HepG2 (cell line): ENCODE results near the gene IGFALS. TPM values are rescaled to one million over a fixed set of nuclear protein-coding genes. Genes with fewer than 3 reads are reported as not detected.
A peak's percentile ranks its signal among the peaks of the same experiment; 100 is the strongest.

Experiments
- ATAD3A ChIP-seq: sonication (generic); formaldehyde crosslinking; IDR thresholded peaks from 2 replicates; pipeline ENCODE4 v1.4.0; 2020; ENCODE audit warnings: missing genetic modification reagents
- BRD4 ChIP-seq: sonication (generic); formaldehyde crosslinking; IDR thresholded peaks from 2 replicates; pipeline ENCODE4 v1.4.0; 2020; ENCODE audit warnings: missing genetic modification reagents
- ELF1 ChIP-seq: sonication (generic); formaldehyde crosslinking; IDR thresholded peaks from 2 replicates; pipeline ENCODE4 v1.4.0; 2020; ENCODE audit warnings: missing genetic modification reagents
- FOXP1 ChIP-seq, 2 experiments: fragments of 450-650 bp in 1 of 2; IDR thresholded peaks; 2 replicates each; pipeline ENCODE4 v1.6.1; 2017 to 2018; ENCODE audit warnings: antibody characterized with exemption in 1 of 2
- HOXA3 ChIP-seq: sonication (generic); formaldehyde crosslinking; IDR thresholded peaks from 2 replicates; pipeline ENCODE4 v1.5.0; 2020; ENCODE audit warnings: missing genetic modification reagents
- KAT7 ChIP-seq: IDR thresholded peaks from 2 replicates; pipeline ENCODE4 v1.6.1; 2018; ENCODE audit warnings: borderline replicate concordance, missing compliant biosample characterization
- KDM4B ChIP-seq: sonication (generic); formaldehyde crosslinking; IDR thresholded peaks from 2 replicates; pipeline ENCODE4 v1.4.0; 2020; ENCODE audit warnings: missing genetic modification reagents
- ONECUT2 ChIP-seq: sonication (generic); formaldehyde crosslinking; IDR thresholded peaks from 2 replicates; pipeline ENCODE4 v1.4.0; 2020; ENCODE audit warnings: missing genetic modification reagents
- PITX1 ChIP-seq: sonication (generic); formaldehyde crosslinking; IDR thresholded peaks from 2 replicates; pipeline ENCODE4 v1.5.1; 2020; ENCODE audit warnings: mild to moderate bottlenecking, missing genetic modification reagents
- POLR2G ChIP-seq: fragments of 200-400 bp; formaldehyde crosslinking; IDR thresholded peaks from 2 replicates; pipeline ENCODE4 v1.6.1; 2018; ENCODE audit warnings: mild to moderate bottlenecking, low read depth, low read length, moderate library complexity
- RAD21 ChIP-seq: fragments of 450-650 bp; formaldehyde crosslinking; IDR thresholded peaks from 2 replicates; pipeline ENCODE4 v1.5.0; 2020; ENCODE audit warnings: mild to moderate bottlenecking
- SAP130 ChIP-seq: IDR thresholded peaks from 2 replicates; pipeline ENCODE4 v1.6.1; 2016; ENCODE audit warnings: low read depth
- SCMH1 ChIP-seq: sonication (generic); formaldehyde crosslinking; IDR thresholded peaks from 2 replicates; pipeline ENCODE4 v1.9.0; 2021; ENCODE audit warnings: missing genetic modification reagents, mild to moderate bottlenecking, borderline replicate concordance
- SIX4 ChIP-seq: sonication (generic); formaldehyde crosslinking; IDR thresholded peaks from 2 replicates; pipeline ENCODE4 v1.4.0; 2020; ENCODE audit warnings: missing genetic modification reagents
- TCF7L2 ChIP-seq: IDR thresholded peaks from 2 replicates; pipeline ENCODE4 v1.6.1; 2011; ENCODE audit warnings: mild to moderate bottlenecking, low read depth, low read length, moderate library complexity
- YEATS2 ChIP-seq: sonication (generic); formaldehyde crosslinking; IDR thresholded peaks from 2 replicates; pipeline ENCODE4 v1.4.0; 2020; ENCODE audit warnings: missing genetic modification reagents, borderline replicate concordance
- ZC3H4 ChIP-seq: sonication (generic); formaldehyde crosslinking; IDR thresholded peaks from 2 replicates; pipeline ENCODE4 v1.4.0; 2020; ENCODE audit warnings: missing genetic modification reagents, borderline replicate concordance
- ZFYVE20 ChIP-seq: sonication (generic); formaldehyde crosslinking; IDR thresholded peaks from 2 replicates; pipeline ENCODE4 v1.8.0; 2023; ENCODE audit warnings: low read depth, mild to moderate bottlenecking, moderate library complexity, missing genetic modification reagents, borderline replicate concordance
- ZNF12 ChIP-seq: sonication (generic); formaldehyde crosslinking; IDR thresholded peaks from 2 replicates; pipeline ENCODE4 v1.5.0; 2020; ENCODE audit warnings: missing genetic modification reagents
- ZNF234 ChIP-seq: sonication (generic); formaldehyde crosslinking; conservative IDR thresholded peaks from 2 replicates; pipeline ENCODE4 v1.5.1; 2020; ENCODE audit warnings: mild to moderate bottlenecking, missing genetic modification reagents
- ZNF256 ChIP-seq: sonication (generic); formaldehyde crosslinking; conservative IDR thresholded peaks from 2 replicates; pipeline ENCODE4 v1.4.0; 2020; ENCODE audit warnings: missing genetic modification reagents
- ZNF30 ChIP-seq: sonication (generic); formaldehyde crosslinking; IDR thresholded peaks from 2 replicates; pipeline ENCODE4 v1.5.0; 2020; ENCODE audit warnings: mild to moderate bottlenecking, missing genetic modification reagents
- ZNF562 ChIP-seq: sonication (generic); formaldehyde crosslinking; IDR thresholded peaks from 2 replicates; pipeline ENCODE4 v1.8.0; 2022; ENCODE audit warnings: missing genetic modification reagents, borderline replicate concordance
- ZNF709 ChIP-seq: sonication (generic); formaldehyde crosslinking; IDR thresholded peaks from 2 replicates; pipeline ENCODE4 v1.5.0; 2020; ENCODE audit warnings: mild to moderate bottlenecking, missing genetic modification reagents
- ZNF768 ChIP-seq: sonication (generic); formaldehyde crosslinking; IDR thresholded peaks from 2 replicates; pipeline ENCODE4 v1.4.0; 2020; ENCODE audit warnings: missing genetic modification reagents
- polyA plus RNA-seq, 8 experiments: library from polyadenylated mRNA; depleted of rRNA in 3 of 8; stranded (reverse) in 7 of 8; unstranded in 1 of 8; fragments of >200 nt; fragmentation: Illumina TruSeq in 4 of 8; extraction: Trizol in 4 of 8; gene quantifications; 2 replicates each; pipeline versions ENCODE4 v1.2.1 to v1.2.3, GENCODE V29; 2011 to 2016; ENCODE audit warnings: low read depth in 4 of 8, missing spikeins in 1 of 8, mixed read lengths in 1 of 8; ENCODE audit not compliant: insufficient read depth in 1 of 8
- total RNA-seq, 5 experiments: library from RNA; depleted of rRNA; stranded (reverse); fragments of >200 nt; fragmentation: Illumina TruSeq; extraction: Trizol; gene quantifications; 2 replicates each; pipeline ENCODE4 v1.2.3, GENCODE V29; 2016; ENCODE audit warnings: low read depth in 1 of 5
- TF ChIP-seq, protein P1 (sequence below): sonication (generic); formaldehyde crosslinking; IDR thresholded peaks from 2 replicates; pipeline ENCODE4 v1.4.0; 2020; ENCODE audit warnings: missing genetic modification reagents, borderline replicate concordance
- TF ChIP-seq, protein P2 (sequence below), 2 experiments: fragments of 450-650 bp in 1 of 2; sonication (generic) in 1 of 2; formaldehyde crosslinking; IDR thresholded peaks; 2 replicates each; pipeline versions ENCODE4 v1.5.0 to v1.8.0; 2020 to 2022; ENCODE audit warnings: mild to moderate bottlenecking in 1 of 2, missing genetic modification reagents in 1 of 2
- TF ChIP-seq, protein P3 (sequence below): sonication (generic); formaldehyde crosslinking; IDR thresholded peaks from 2 replicates; pipeline ENCODE4 v1.4.0; 2020; ENCODE audit warnings: missing genetic modification reagents
- TF ChIP-seq, protein P4 (sequence below): sonication (generic); formaldehyde crosslinking; IDR thresholded peaks from 2 replicates; pipeline ENCODE4 v1.4.0; 2020; ENCODE audit warnings: mild to moderate bottlenecking, missing genetic modification reagents

IGFALS gene
- total and polyA plus RNA-seq, 2 of the 13 experiments (the other 11 are each of a cell fraction or from before 2014, with no cell fraction given) = 0.34 to 2.4 TPM

DNA sequence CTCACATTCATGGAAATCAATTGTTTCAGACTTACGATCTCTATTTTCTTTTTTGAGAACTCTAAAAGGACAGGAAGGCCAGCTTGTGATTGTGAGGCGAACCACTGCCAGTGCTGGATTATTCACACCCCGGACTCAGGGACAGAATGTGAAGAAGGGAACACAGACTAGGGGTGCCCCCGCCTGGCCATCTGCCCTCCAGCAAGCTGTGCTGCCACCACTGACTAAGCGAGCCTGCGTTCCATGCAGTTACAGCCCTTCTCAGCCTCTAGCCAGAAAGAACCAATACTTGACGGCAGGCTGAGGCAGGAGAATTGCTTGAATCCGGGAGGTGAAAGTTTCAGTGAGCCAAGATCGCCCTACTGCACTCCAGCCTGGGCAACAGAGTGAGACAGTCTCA, 30.3 kb upstream of the IGFALS start (continued):
- TF ChIP-seq ZFYVE20 (CRISPR knock-in tag) (no peak), ATAD3A (CRISPR knock-in tag) (no peak), ZNF12 (CRISPR knock-in tag) (no peak), RAD21 (CRISPR knock-in tag) (peak; percentile 75), SAP130 (CRISPR knock-in tag) (peak; percentile 80), ZNF30 (no peak), KDM4B (CRISPR knock-in tag) (no peak), ZC3H4 (no peak), ELF1 (CRISPR knock-in tag) (0 out of 2 replicates have a peak, but pooled peaks have one; percentile 13), ZNF562 (CRISPR knock-in tag) (no peak), POLR2G (no peak), BRD4 (no peak), SIX4 (CRISPR knock-in tag) (no peak), ZNF768 (CRISPR knock-in tag) (no peak), ONECUT2 (no peak), ZNF709 (CRISPR knock-in tag) (no peak), SCMH1 (no peak), FOXP1 (IDR thresholded peaks at IDR 0.05) (no peak), FOXP1 (CRISPR knock-in tag; IDR thresholded peaks at IDR 0.05) (no peak), ZNF256 (no peak), TCF7L2 (no peak), HOXA3 (CRISPR knock-in tag) (peak; percentile 45; the same call in 1 of the 2 replicates), PITX1 (CRISPR knock-in tag) (0 out of 2 replicates have a peak, but pooled peaks have one; percentile 34), YEATS2 (CRISPR knock-in tag) (peak; percentile 22; the same call in 1 of the 2 replicates), KAT7 (CRISPR knock-in tag) (no peak), ZNF234 (CRISPR knock-in tag) (no peak)
- TF ChIP-seq, protein P1, sequence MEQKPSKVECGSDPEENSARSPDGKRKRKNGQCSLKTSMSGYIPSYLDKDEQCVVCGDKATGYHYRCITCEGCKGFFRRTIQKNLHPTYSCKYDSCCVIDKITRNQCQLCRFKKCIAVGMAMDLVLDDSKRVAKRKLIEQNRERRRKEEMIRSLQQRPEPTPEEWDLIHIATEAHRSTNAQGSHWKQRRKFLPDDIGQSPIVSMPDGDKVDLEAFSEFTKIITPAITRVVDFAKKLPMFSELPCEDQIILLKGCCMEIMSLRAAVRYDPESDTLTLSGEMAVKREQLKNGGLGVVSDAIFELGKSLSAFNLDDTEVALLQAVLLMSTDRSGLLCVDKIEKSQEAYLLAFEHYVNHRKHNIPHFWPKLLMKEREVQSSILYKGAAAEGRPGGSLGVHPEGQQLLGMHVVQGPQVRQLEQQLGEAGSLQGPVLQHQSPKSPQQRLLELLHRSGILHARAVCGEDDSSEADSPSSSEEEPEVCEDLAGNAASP (CRISPR knock-in tag) = peak; percentile 44; the same call in 1 of the 2 replicates
- TF ChIP-seq, protein P2, sequence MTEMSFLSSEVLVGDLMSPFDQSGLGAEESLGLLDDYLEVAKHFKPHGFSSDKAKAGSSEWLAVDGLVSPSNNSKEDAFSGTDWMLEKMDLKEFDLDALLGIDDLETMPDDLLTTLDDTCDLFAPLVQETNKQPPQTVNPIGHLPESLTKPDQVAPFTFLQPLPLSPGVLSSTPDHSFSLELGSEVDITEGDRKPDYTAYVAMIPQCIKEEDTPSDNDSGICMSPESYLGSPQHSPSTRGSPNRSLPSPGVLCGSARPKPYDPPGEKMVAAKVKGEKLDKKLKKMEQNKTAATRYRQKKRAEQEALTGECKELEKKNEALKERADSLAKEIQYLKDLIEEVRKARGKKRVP (CRISPR knock-in tag; IDR thresholded peaks at IDR 0.05) = no peak
- TF ChIP-seq, protein P3, sequence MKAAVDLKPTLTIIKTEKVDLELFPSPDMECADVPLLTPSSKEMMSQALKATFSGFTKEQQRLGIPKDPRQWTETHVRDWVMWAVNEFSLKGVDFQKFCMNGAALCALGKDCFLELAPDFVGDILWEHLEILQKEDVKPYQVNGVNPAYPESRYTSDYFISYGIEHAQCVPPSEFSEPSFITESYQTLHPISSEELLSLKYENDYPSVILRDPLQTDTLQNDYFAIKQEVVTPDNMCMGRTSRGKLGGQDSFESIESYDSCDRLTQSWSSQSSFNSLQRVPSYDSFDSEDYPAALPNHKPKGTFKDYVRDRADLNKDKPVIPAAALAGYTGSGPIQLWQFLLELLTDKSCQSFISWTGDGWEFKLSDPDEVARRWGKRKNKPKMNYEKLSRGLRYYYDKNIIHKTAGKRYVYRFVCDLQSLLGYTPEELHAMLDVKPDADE = no peak
- TF ChIP-seq, protein P4, sequence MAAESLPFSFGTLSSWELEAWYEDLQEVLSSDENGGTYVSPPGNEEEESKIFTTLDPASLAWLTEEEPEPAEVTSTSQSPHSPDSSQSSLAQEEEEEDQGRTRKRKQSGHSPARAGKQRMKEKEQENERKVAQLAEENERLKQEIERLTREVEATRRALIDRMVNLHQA = no peak
